Left renal cortex interstitium (tissue), 4 donors: ENCODE data around the gene PGF. TPM values are rescaled to one million over a fixed set of nuclear protein-coding genes. Genes with fewer than 3 reads are reported as not detected.

ENCODE experiments used
- DNase-seq, 4 donors: peaks; one replicate each; pipeline ENCODE4 v3.0.0-alpha.2; 2013; ENCODE audit warnings: low read depth in 4 of 4, low spot score in 2 of 4, missing footprints in 1 of 4
- polyA plus RNA-seq, 4 donors: library from polyadenylated mRNA; unstranded; fragments of 120-200 nt; gene quantifications; one replicate each; pipeline ENCODE4 v1.2.1, GENCODE V29; 2013; ENCODE audit not compliant: insufficient read length in 4 of 4

The PGF gene
- polyA plus RNA-seq, 4 donors = 7.0 to 10.7 (median 9.9) TPM

- no peak for DNase-seq
Measured at GRCh38 chr14:74960736-74961135, 5.3 kb upstream of the PGF start.

GRCh38 chr14:74959596-74960180, 4.3 kb upstream of the PGF start:
- no peak for DNase-seq

- no peak for DNase-seq
Measured at GRCh38 chr14:74956280-74957072, 1.1 kb upstream of the PGF start.

DNA sequence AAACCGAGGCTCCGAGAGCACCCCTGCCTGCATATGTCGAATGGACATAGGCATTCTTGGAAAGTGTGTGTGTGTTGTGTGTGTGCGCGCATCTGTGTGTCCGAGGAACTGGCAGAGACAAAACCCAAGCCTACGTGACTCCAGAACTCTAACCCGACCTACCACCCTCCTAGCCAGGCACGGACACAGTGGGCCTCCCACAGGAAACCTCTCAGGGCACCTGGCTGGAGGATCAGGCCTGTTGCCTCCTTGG, 556 bp upstream of the PGF start:
- no peak for DNase-seq

DNA sequence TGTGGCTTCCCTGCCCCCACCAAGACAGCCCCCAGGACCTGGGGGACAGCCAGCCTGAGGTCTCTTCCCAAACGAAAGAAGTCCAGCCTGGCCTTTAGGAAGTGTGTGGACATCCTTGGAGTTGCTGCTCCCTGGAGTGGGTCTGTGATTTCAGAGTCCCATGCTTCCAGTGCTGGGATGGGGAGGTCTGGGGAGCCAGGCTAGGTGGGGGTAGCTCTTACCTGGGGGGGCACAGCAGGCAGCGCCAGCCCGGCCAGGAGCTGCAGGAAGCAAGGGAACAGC, 509 bp downstream of the PGF start:
- DNase-seq = no peak

GRCh38 chr14:74954232-74954946, 1.0 kb downstream of the PGF start:
- peak in 2 of 4 donors; percentile 61 to 64 for DNase-seq

- no peak for DNase-seq
Measured at GRCh38 chr14:74953686-74954085, 1.7 kb downstream of the PGF start.

GRCh38 chr14:74952697-74953484, 2.5 kb downstream of the PGF start:
- DNase-seq = no peak

DNA sequence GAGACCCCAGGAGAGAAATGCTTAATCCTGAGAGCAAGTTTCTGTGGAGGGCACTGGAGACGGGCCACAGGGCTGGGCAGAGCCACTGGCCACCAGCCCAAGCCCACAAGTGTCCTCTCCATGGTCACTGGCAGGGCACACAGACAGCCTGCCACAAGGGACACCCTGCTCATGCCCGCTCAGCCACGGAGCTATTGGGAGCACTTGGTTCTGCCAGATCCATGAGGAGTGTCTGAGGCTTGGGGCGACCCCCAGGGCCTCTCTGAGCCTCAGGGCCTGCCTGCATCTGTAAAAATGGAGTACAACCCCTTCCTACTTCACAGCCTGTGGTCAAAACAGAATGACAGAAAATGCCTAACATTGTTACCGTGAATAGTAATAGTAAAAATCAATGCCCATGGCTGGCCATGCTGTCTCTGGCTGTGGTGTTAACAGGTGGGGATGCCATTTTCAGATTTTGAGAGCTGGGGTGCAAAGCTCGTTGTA, 3.2 kb downstream of the PGF start:
- no peak for DNase-seq

GRCh38 chr14:74951443-74952179, 3.8 kb downstream of the PGF start:
- DNase-seq = no peak

GRCh38 chr14:74950795-74951442, 4.5 kb downstream of the PGF start:
- DNase-seq = no peak

GRCh38 chr14:74949859-74950573, 5.4 kb downstream of the PGF start:
- DNase-seq = no peak

DNA sequence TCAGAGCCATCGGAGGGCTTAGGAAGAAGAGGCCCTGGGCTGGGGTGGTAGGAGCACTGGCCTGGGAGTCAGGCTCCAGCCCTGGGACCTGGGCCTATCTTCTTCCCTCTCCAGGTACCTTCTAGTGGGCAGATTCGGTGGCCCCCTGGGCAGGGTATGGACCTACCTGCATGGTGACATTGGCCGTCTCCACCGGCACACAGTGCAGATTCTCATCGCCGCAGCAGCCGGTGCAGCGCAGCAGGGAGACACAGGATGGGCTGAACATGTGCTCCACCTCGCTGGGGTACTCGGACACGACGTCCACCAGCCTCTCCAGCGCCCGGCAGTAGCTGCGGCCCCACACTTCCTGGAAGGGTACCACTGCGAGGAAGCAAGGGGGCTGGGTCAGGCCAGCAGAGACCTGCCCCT, 6.2 kb downstream of the PGF start:
- DNase-seq = no peak

- no peak for DNase-seq
Measured at GRCh38 chr14:74948228-74949175, 6.9 kb downstream of the PGF start.

DNA sequence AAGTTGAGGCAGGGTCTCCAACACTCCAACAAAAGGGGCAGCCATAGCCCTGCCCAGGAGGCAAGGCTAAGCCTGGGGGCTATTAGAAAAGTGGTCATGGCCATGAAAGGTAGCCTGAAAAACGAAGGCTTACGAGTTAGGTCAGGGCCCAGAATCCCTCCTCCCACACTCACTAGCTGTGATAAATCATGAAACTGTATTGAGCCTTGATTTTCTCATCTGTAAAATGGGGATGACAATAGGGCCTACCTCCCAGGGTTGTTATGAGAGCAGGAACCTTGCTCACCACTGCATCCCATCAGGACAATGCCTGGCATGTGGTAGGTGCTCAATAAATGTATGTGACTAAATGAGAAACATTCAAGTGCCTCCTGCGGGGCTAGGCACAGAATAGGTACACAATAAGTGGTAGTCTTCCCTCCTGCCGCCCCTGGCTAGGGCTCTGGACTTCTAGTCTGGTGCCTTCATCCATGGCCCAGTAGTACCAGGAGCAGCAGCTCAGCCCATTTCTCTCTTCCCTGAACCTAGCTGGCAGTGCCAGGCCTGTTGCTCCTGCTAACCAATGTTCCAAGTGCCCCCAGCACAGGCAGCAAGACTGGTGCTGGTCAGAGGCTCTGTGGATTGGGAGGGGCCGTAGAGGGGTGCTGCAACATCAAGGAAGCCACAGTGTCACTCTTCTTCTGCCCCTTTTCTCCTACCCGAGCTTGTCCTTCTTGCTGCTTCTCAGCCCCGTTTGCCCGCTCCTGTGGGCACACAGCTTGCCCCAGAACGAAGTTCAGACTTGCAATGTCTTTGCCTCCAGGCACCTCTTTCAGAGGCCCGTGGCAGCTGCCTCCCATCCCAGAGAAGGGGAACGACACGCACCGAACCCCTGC, 7.8 kb downstream of the PGF start:
- DNase-seq = no peak

DNA sequence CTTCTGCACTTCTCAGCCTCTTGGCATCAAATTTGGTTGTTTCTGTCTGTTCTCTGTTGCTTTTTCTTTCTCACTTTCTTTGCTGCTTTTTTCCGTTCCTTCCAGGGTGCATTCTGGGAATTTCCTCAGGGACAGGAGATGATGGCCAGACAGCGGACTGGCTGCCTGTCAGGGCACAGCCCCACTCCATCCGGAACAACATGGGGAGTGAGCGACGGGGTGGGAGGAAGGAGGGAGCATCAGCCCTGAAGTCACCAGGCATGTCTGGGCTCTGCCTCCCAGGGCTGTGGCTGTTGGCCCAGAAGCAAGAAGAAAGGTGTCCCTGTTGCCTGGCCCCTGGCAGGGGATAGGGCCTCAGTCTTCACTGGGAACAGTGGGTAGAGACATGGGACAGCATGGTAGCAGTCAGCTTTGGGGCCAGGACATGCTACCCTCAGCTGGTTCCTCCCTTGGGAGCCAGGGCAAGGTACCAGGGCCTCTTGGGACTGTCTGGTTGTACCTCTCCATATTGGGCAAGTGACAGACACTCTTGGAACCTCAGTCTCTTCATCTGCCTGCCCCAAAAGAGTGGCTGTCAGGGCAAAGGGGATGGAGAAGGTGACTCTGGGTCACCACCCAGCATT, 8.6 kb downstream of the PGF start:
- no peak for DNase-seq
